GM18907 (cell line): ENCODE results near the gene CRB2.

Experiments used
- ATAC-seq: cut with Tn5 transposase; IDR thresholded peaks from one replicate; pipeline ENCODE4 v1.9.1; 2021; ENCODE audit warnings: mild to moderate bottlenecking, moderate library complexity; ENCODE audit not compliant: unreplicated experiment

Gene CRB2

GRCh38 chr9:123361731-123362510 is 5.9 kb downstream of the CRB2 start:
- no peak for ATAC-seq

- ATAC-seq: no peak
These were observed 6.9 kb downstream of the CRB2 start for GRCh38 chr9:123362856-123363255.

- ATAC-seq: no peak
These were observed 8.3 kb downstream of the CRB2 start for GRCh38 chr9:123364241-123364824.

GRCh38 chr9:123365287-123365880 is 9.4 kb downstream of the CRB2 start:
- ATAC-seq: no peak

GRCh38 chr9:123365881-123366528 is 10.0 kb downstream of the CRB2 start:
- no peak for ATAC-seq

- ATAC-seq: no peak
These were observed 12.0 kb downstream of the CRB2 start for GRCh38 chr9:123368023-123368422.

- ATAC-seq: no peak
These were observed 12.6 kb downstream of the CRB2 start for GRCh38 chr9:123368536-123369153.

- no peak for ATAC-seq
These were observed 13.3 kb downstream of the CRB2 start for GRCh38 chr9:123369296-123369695.

- no peak for ATAC-seq
These were observed 14.1 kb downstream of the CRB2 start for GRCh38 chr9:123370108-123370507.

GRCh38 chr9:123370526-123371227 is 14.7 kb downstream of the CRB2 start:
- no peak for ATAC-seq

- ATAC-seq: no peak
These were observed 15.2 kb downstream of the CRB2 start for GRCh38 chr9:123371228-123371584.

GRCh38 chr9:123371805-123372590 is 16.0 kb downstream of the CRB2 start:
- ATAC-seq: no peak

GRCh38 chr9:123372766-123373446 is 16.9 kb downstream of the CRB2 start:
- ATAC-seq: no peak

- ATAC-seq: no peak
These were observed 17.5 kb downstream of the CRB2 start for GRCh38 chr9:123373447-123373923.

GRCh38 chr9:123373946-123374345 is 17.9 kb downstream of the CRB2 start:
- ATAC-seq: no peak

GRCh38 chr9:123375469-123376132 is 19.6 kb downstream of the CRB2 start:
- ATAC-seq: no peak

- ATAC-seq: no peak
These were observed 20.4 kb downstream of the CRB2 start for GRCh38 chr9:123376218-123377071.
